ENCODE results near the gene CKAP4.

DNA sequence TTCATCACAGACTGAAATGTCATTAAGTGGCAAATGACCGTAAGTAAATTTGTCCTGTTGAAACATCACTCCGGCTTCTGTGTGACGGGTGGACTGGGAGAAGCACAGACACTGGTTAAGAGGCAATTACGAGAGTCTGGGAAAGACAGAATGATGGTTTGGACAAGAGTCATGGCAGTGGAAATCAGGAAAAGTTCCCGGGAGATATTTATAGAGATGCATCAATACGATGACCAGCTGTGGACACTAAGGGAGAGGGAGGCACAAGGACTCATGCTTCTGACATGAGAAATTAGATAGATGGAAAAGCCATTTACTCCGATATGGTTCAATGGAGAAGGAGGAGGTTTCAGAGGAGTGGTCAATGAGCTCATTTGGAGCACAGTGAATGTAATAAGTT, 27.3 kb downstream of the CKAP4 start:
- TF ChIP-seq, protein P1, sequence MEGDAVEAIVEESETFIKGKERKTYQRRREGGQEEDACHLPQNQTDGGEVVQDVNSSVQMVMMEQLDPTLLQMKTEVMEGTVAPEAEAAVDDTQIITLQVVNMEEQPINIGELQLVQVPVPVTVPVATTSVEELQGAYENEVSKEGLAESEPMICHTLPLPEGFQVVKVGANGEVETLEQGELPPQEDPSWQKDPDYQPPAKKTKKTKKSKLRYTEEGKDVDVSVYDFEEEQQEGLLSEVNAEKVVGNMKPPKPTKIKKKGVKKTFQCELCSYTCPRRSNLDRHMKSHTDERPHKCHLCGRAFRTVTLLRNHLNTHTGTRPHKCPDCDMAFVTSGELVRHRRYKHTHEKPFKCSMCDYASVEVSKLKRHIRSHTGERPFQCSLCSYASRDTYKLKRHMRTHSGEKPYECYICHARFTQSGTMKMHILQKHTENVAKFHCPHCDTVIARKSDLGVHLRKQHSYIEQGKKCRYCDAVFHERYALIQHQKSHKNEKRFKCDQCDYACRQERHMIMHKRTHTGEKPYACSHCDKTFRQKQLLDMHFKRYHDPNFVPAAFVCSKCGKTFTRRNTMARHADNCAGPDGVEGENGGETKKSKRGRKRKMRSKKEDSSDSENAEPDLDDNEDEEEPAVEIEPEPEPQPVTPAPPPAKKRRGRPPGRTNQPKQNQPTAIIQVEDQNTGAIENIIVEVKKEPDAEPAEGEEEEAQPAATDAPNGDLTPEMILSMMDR (IDR thresholded peaks at IDR 0.05): no peak
- no peak for TF ChIP-seq EZH2 (IDR thresholded peaks at IDR 0.05; ENCODE audit: borderline replicate concordance, insufficient read depth, low read depth, low read length, poor library complexity, severe bottlenecking)

Data from B cell (primary cell).